ENCODE data around the gene NCOA3.

DNA sequence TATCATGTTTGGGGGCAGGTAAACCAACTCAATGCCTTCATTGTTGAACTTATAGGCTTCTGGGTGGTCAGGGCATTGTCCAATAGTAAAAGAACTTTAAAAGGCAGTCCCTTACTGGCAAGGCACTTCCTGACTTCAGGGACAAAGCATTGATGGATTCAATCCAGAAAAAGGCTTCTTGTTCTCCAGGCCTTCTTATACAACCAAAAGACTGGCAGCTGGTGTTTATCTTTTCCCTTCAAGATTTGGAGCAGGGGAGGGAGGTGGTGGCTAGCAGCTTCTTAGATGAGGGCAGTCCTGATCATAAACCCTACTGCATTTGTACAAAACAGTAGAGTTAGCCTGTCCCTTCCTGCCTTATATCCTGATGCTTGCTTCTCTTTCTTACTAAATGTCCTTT is 57.5 kb downstream of the NCOA3 start:
- TF ChIP-seq SUZ12 (IDR thresholded peaks at IDR 0.05) (no peak), PKNOX1 (IDR thresholded peaks at IDR 0.05) (no peak), BHLHE40 (IDR thresholded peaks at IDR 0.05; ENCODE audit: borderline replicate concordance) (no peak)
